GM23338 (cell line): ENCODE data around the gene CUL7. TPM values are rescaled to one million over a fixed set of nuclear protein-coding genes. Genes with fewer than 3 reads are reported as not detected.
A peak's percentile ranks its signal among the peaks of the same experiment; 100 is the strongest.

Experiments
- ATAC-seq: fragments of 200-7000 bp; cut with Tn5 transposase; 3 replicates; pipeline ENCODE4 v1.9.1; 2020
- DNase-seq: peaks from one replicate; pipeline ENCODE4 v3.0.0-alpha.2; 2015; ENCODE audit warnings: low spot score
- H2AFZ ChIP-seq: fragments of 200-600 bp; sonication (generic); 2 replicates; pipeline ENCODE4 v1.8.0; 2016; ENCODE audit warnings: antibody characterized with exemption, mild to moderate bottlenecking, moderate library complexity
- H3F3A ChIP-seq: fragments of 200-600 bp; sonication (generic); replicated peaks from 2 replicates; pipeline ENCODE4 v1.8.0; 2017; ENCODE audit warnings: antibody characterized with exemption, mixed run types, low read depth
- H3K27ac ChIP-seq: fragments of 200-600 bp; sonication (generic); 2 replicates; pipeline ENCODE4 v1.6.1; 2016; ENCODE audit warnings: low read depth
- H3K27me3 ChIP-seq: fragments of 200-600 bp; sonication (generic); 2 replicates; pipeline ENCODE4 v1.8.0; 2016; ENCODE audit warnings: mild to moderate bottlenecking, mixed run types, moderate library complexity; ENCODE audit not compliant: insufficient read depth
- H3K36me3 ChIP-seq: fragments of 200-600 bp; sonication (generic); 2 replicates; pipeline ENCODE4 v1.8.0; 2016; ENCODE audit warnings: mild to moderate bottlenecking; ENCODE audit not compliant: insufficient read depth
- H3K4me1 ChIP-seq: fragments of 200-600 bp; sonication (generic); 2 replicates; pipeline ENCODE4 v1.8.0; 2016; ENCODE audit warnings: mild to moderate bottlenecking, moderate library complexity; ENCODE audit not compliant: insufficient read depth
- H3K4me2 ChIP-seq: fragments of 200-600 bp; sonication (generic); 2 replicates; pipeline ENCODE4 v1.7.1; 2017; ENCODE audit warnings: mixed run types
- H3K4me3 ChIP-seq: fragments of 200-600 bp; sonication (generic); 2 replicates; pipeline ENCODE4 v1.6.1; 2016; ENCODE audit warnings: mixed run types
- H3K79me2 ChIP-seq: fragments of 200-600 bp; sonication (generic); replicated peaks from 2 replicates; pipeline ENCODE4 v1.8.0; 2017; ENCODE audit warnings: mild to moderate bottlenecking; ENCODE audit not compliant: insufficient read depth
- H3K9me2 ChIP-seq: fragments of 200-600 bp; sonication (generic); 2 replicates; pipeline ENCODE4 v1.8.0; 2017; ENCODE audit not compliant: insufficient read depth
- H4K20me1 ChIP-seq: fragments of 200-600 bp; sonication (generic); replicated peaks from 2 replicates; pipeline ENCODE4 v1.8.0; 2017; ENCODE audit warnings: mild to moderate bottlenecking; ENCODE audit not compliant: insufficient read depth
- H3K27ac Mint-ChIP-seq: 2 replicates; pipeline ENCODE4 v1.8.0; 2020; ENCODE audit warnings: inconsistent platforms, mild to moderate bottlenecking, moderate library complexity, mixed read lengths
- H3K27me3 Mint-ChIP-seq: 3 replicates; pipeline ENCODE4 v1.8.0; 2022; ENCODE audit warnings: low read depth, mild to moderate bottlenecking, moderate library complexity, mixed read lengths, inconsistent platforms; ENCODE audit not compliant: insufficient read depth, poor library complexity
- H3K36me3 Mint-ChIP-seq: 3 replicates; pipeline ENCODE4 v1.8.0; 2021; ENCODE audit warnings: low read depth, mild to moderate bottlenecking, inconsistent platforms, moderate library complexity, mixed read lengths
- H3K4me1 Mint-ChIP-seq: 3 replicates; pipeline ENCODE4 v1.8.0; 2020; ENCODE audit warnings: mild to moderate bottlenecking, inconsistent platforms, mixed read lengths
- H3K4me3 Mint-ChIP-seq: 3 replicates; pipeline ENCODE4 v1.8.0; 2021; ENCODE audit warnings: moderate library complexity, mild to moderate bottlenecking, inconsistent platforms, mixed read lengths
- H3K9me3 Mint-ChIP-seq: 3 replicates; pipeline ENCODE4 v1.8.0; 2020; ENCODE audit warnings: moderate library complexity, mild to moderate bottlenecking, inconsistent platforms, mixed read lengths
- CTCF ChIP-seq, 2 experiments: fragments of 200-600 bp in 1 of 2; sonication (generic) in 1 of 2; conservative IDR thresholded peaks; 2 replicates each; pipeline versions ENCODE4 v1.5.1 to v1.6.1; 2016 to 2017; ENCODE audit warnings: antibody characterized with exemption in 2 of 2, low read depth in 2 of 2, mild to moderate bottlenecking in 2 of 2, moderate library complexity in 1 of 2
- ETS1 ChIP-seq: IDR thresholded peaks from 2 replicates; pipeline ENCODE4 v1.6.1; 2016; ENCODE audit warnings: antibody characterized with exemption
- EZH2 ChIP-seq: fragments of 200-600 bp; sonication (generic); IDR thresholded peaks from one replicate; pipeline ENCODE4 v1.8.0; 2017; ENCODE audit warnings: antibody characterized with exemption, mild to moderate bottlenecking, low read depth; ENCODE audit not compliant: unreplicated experiment
- EZH2phosphoT487 ChIP-seq: fragments of 200-600 bp; sonication (generic); IDR thresholded peaks from one replicate; pipeline ENCODE4 v1.8.1; 2018; ENCODE audit warnings: antibody characterized with exemption; ENCODE audit not compliant: unreplicated experiment
- NANOG ChIP-seq: IDR thresholded peaks from 2 replicates; pipeline ENCODE4 v1.6.1; 2016; ENCODE audit warnings: antibody characterized with exemption, borderline replicate concordance
- STAT1 ChIP-seq: IDR thresholded peaks from one replicate; pipeline ENCODE4 v1.6.1; 2016; ENCODE audit warnings: antibody characterized with exemption; ENCODE audit not compliant: unreplicated experiment
- ZNF114 ChIP-seq: fragments of 250-450 bp; sonication (Bioruptor Pico); IDR thresholded peaks from 2 replicates; pipeline ENCODE4 v1.5.0; 2020; ENCODE audit warnings: mild to moderate bottlenecking, moderate library complexity
- polyA plus RNA-seq: library from polyadenylated mRNA; unstranded; fragments of >200 nt; fragmentation: Nextera tagmentation; extraction: Ambion mirVana; gene quantifications from 2 replicates; pipeline ENCODE4 v1.2.1, GENCODE V29; 2016
- total RNA-seq: library from RNA; depleted of rRNA; stranded (reverse); fragments of >200 nt; shearing (Covaris generic); gene quantifications from 2 replicates; pipeline ENCODE4 v1.2.3, GENCODE V29; 2014

CUL7 gene
- total and polyA plus RNA-seq, 2 experiments from 2014 or later, result 3.4 to 13.2 TPM

DNA sequence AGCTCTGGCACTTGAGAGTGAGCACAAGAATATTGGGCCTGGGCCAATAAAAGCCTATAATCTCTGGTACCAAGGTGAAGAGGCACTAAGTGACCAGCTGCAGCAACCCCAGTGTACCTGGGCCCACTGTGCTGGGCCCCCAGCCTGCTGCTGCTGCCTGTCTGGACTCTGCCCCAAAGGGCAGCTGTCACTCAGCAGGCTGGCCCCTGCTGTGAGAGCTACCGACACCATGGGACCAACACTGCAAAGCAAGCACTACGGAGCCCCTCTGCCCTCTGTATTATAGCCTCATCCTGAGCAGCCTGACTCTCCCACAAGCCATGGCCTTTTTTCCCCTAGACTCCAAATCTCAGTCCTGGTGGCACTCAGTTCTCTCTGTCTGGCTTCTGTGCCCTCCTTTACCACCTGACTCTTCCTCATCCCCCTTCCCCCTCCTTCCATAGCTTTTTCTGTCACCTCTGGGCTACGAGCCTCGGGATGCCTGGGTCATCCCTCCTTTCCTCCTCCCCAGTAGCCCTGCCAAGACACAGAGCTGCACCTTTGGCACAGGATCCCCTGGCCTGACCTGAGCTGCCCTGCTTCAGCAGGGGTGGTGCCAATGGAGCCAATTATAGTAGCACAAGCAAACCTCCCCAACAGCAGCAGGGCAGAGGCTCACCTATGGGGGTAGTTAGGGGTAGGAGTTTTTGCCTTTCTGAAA, 18.0 kb downstream of the CUL7 start:
- Histone ChIP-seq H3K27me3 (no peaks in the 10 kb centered on the region), H2AFZ (no peak overlapping the region), H4K20me1 (peaks cover 6% of the 10 kb centered on the region; the same call in 1 of the 2 replicates), H3K27ac (no peak overlapping the region), H3K79me2 (no peaks in the 10 kb centered on the region), H3K36me3 (0 out of 2 replicates have a peak, but pooled peaks cover 3% of the 10 kb centered on the region), H3F3A (0 out of 2 replicates have a peak, but pooled peaks cover 8% of the 10 kb centered on the region), H3K4me3 (no peak overlapping the region), H3K9me2 (no peaks in the 10 kb centered on the region), H3K4me2 (no peak overlapping the region), H3K4me1 (no peaks in the 10 kb centered on the region)
- Mint-ChIP-seq H3K4me1 (no peaks in the 10 kb centered on the region), H3K4me3 (no peak overlapping the region), H3K27ac (no peak overlapping the region), H3K36me3 (peaks cover 61% of the 10 kb centered on the region), H3K27me3 (peaks cover 3% of the 10 kb centered on the region), H3K9me3 (no peaks in the 10 kb centered on the region)
- DNase-seq (no peak), ATAC-seq (peak; percentile 24)
- TF ChIP-seq ETS1 (no peak), CTCF (conservative IDR thresholded peaks at IDR 0.05; ENCODE audit: low read depth in 2 of 2) (no peak), ZNF114 (CRISPR knock-in tag) (no peak)

- H3F3A ChIP-seq, result peaks cover 17% of the 10 kb centered on the region; the same call in 1 of the 2 replicates
- H3K4me2 ChIP-seq, result no peak overlapping the region
- no peaks in the 10 kb centered on the region for H3K4me1 Mint-ChIP-seq
- no peaks in the 10 kb centered on the region for H3K27me3 ChIP-seq
- no peak overlapping the region for H3K4me3 ChIP-seq
- H3K9me3 Mint-ChIP-seq, result no peaks in the 10 kb centered on the region
- DNase-seq (peak; percentile 28), ATAC-seq (no peak; the same call in 2 of the 3 replicates)
- H3K36me3 ChIP-seq, result peaks cover 13% of the 10 kb centered on the region
- H4K20me1 ChIP-seq, result peaks cover 12% of the 10 kb centered on the region
- no peak overlapping the region for H3K27ac ChIP-seq
- H3K4me3 Mint-ChIP-seq, result no peak overlapping the region
- TF ChIP-seq STAT1 (no peak), EZH2 (no peak), NANOG (no peak), CTCF (conservative IDR thresholded peaks at IDR 0.05; ENCODE audit: low read depth in 2 of 2) (peak in 1 of 2 experiments; percentile 31; a peak in 1 of 4 replicates), EZH2phosphoT487 (no peak)
- H3K4me1 ChIP-seq, result no peaks in the 10 kb centered on the region
- no peak overlapping the region for H3K27ac Mint-ChIP-seq
- H2AFZ ChIP-seq, result no peak overlapping the region
- peaks cover 70% of the 10 kb centered on the region for H3K36me3 Mint-ChIP-seq
- H3K27me3 Mint-ChIP-seq, result peaks cover 3% of the 10 kb centered on the region
- no peaks in the 10 kb centered on the region for H3K9me2 ChIP-seq
- no peaks in the 10 kb centered on the region for H3K79me2 ChIP-seq
These were observed 19.5 kb downstream of the CUL7 start for GRCh38 chr6:43034190-43034525.
